ENCODE results near the gene NOP58. TPM values are rescaled to one million over a fixed set of nuclear protein-coding genes. Genes with fewer than 3 reads are reported as not detected.

NOP58 gene
- total and polyA plus RNA-seq, 2 of the 8 experiments (the other 6 are each of a cell fraction or from before 2014, with no cell fraction given): 41.5 to 133 TPM

GRCh38 chr2:202307690-202308089 lies 42.1 kb downstream of the NOP58 start:
- WGBS, 2 experiments (ENCODE audit: extremely low coverage in 1 of 2, insufficient coverage in 1 of 2, insufficient read length in 1 of 2, insufficient replicate concordance in 2 of 2, low coverage in 1 of 2, low lambda C conversion rate in 2 of 2, missing lambda C conversion rate in 1 of 2): 91% methylated on average over 3 of the region's 3 CpGs; no CpG with 5 or more reads in 1 of the 2 experiments
- H3K36me3 ChIP-seq (ENCODE audit: control insufficient read depth in 2 of 4, insufficient read depth in 4 of 4, low read length in 3 of 4): peaks cover 25 to 46% (median 36%) of the 10 kb centered on the region in 4 experiments
- ChIA-PET POLR2A (ENCODE audit: partially characterized antibody) (interaction anchor here (0.9 to 2.1 kb wide), 6 partner anchors 9 to 36 kb away, joined by 3 to 6 read pairs (median 4); no protein-coding TSS in a partner anchor), CTCF (ENCODE audit: partially characterized antibody) (interaction anchor here (0.6 to 1.8 kb wide), 11 partner anchors 9 to 1206 kb away, joined by 3 to 6 read pairs (median 3); no protein-coding TSS in a partner anchor)
- no peak overlapping the region for H2BK20ac ChIP-seq (ENCODE audit: low read length)
- peaks cover 0 to 2% of the 10 kb centered on the region in 2 experiments for H4K20me1 ChIP-seq (replicated peaks in 1 of 2; ENCODE audit: control insufficient read depth in 1 of 2, insufficient read depth in 2 of 2, low read length in 2 of 2)
- DNase-seq (ENCODE audit: low read depth in 1 of 2, low spot score in 2 of 2) (peak in 1 of 2 experiments; percentile 45), FAIRE-seq (no peak)
- no peak overlapping the region for H3K4me3 ChIP-seq (ENCODE audit: extremely low read depth in 1 of 4, insufficient read depth in 2 of 4, low read depth in 3 of 4, low read length in 4 of 4)
- H4K8ac ChIP-seq (ENCODE audit: extremely low read depth, insufficient read depth, low read length): no peak overlapping the region
- H4K91ac ChIP-seq (replicated peaks; ENCODE audit: insufficient read length, low read length): no peak overlapping the region
- no peak overlapping the region for H3K14ac ChIP-seq (ENCODE audit: insufficient read length)
- no peak overlapping the region for H2AFZ ChIP-seq (ENCODE audit: low read length)
- no peak overlapping the region for H2BK15ac ChIP-seq (ENCODE audit: low read length)
- no peak overlapping the region for H3K27ac ChIP-seq (ENCODE audit: low read depth, low read length)
- H2BK120ac ChIP-seq (replicated peaks; ENCODE audit: low read depth, low read length): no peak overlapping the region
- H3K4me1 ChIP-seq (replicated peaks in 1 of 4; ENCODE audit: control insufficient read depth in 3 of 4, insufficient read depth in 4 of 4, low read length in 3 of 4): no peaks in the 10 kb centered on the region
- no peak overlapping the region for H3K18ac ChIP-seq (ENCODE audit: extremely low read depth, low read length)
- H4K5ac ChIP-seq (ENCODE audit: insufficient read length, low read depth, low read length): no peak overlapping the region
- H3K23ac ChIP-seq (ENCODE audit: insufficient read length): no peak overlapping the region
- H3K4me2 ChIP-seq (ENCODE audit: insufficient read depth in 1 of 2, low read depth in 2 of 2, low read length in 2 of 2): no peak overlapping the region
- H3K9me3 ChIP-seq (ENCODE audit: insufficient read depth in 2 of 2, low read depth in 1 of 2, low read length in 1 of 2): no peaks in the 10 kb centered on the region
- H2BK12ac ChIP-seq (ENCODE audit: low read depth, low read length): no peak overlapping the region
- no peaks in the 10 kb centered on the region for H3K27me3 ChIP-seq (replicated peaks in 1 of 4; ENCODE audit: control insufficient read depth in 3 of 4, extremely low read depth in 1 of 4, insufficient read depth in 3 of 4, low read length in 3 of 4)
- H3K79me2 ChIP-seq (ENCODE audit: control insufficient read depth in 1 of 2, insufficient read depth in 2 of 2, low read length in 2 of 2): no peaks in the 10 kb centered on the region; a peak in 1 of 4 replicates
- no peak overlapping the region for H2AK5ac ChIP-seq (ENCODE audit: low read depth, low read length)
- H3K4ac ChIP-seq (replicated peaks; ENCODE audit: insufficient read length, low read depth, low read length): no peak overlapping the region
- no peaks in the 10 kb centered on the region for H3K79me1 ChIP-seq (ENCODE audit: low read depth, low read length)
- H3K23me2 ChIP-seq (ENCODE audit: low read depth, low read length): no peaks in the 10 kb centered on the region
- no peak overlapping the region for H3K56ac ChIP-seq (replicated peaks; ENCODE audit: insufficient read length, low read depth, low read length)
- no peak overlapping the region for H3K9ac ChIP-seq (replicated peaks in 1 of 4; ENCODE audit: extremely low read depth in 1 of 4, low read depth in 3 of 4, low read length in 3 of 4)
- H2BK5ac ChIP-seq (ENCODE audit: low read depth, low read length): no peak overlapping the region
- TF ChIP-seq SIRT6 (IDR thresholded peaks at IDR 0.05; ENCODE audit: low read length) (no peak), YY1 (IDR thresholded peaks at IDR 0.05; ENCODE audit: low read depth, low read length) (no peak), CEBPB (IDR thresholded peaks at IDR 0.05; ENCODE audit: low read depth, low read length) (no peak), SUZ12 (IDR thresholded peaks at IDR 0.05; ENCODE audit: low read length) (no peak), JUND (IDR thresholded peaks at IDR 0.05; ENCODE audit: low read length) (no peak), POLR2A (IDR thresholded peaks at IDR 0.05; ENCODE audit: control extremely low read depth in 1 of 2, low read depth in 2 of 2, low read length in 2 of 2) (no peak), SP4 (IDR thresholded peaks at IDR 0.05; ENCODE audit: low read length) (peak; percentile 17; the same call in 1 of the 2 replicates), ATF2 (IDR thresholded peaks at IDR 0.05; ENCODE audit: low read length) (no peak), CTCF (IDR thresholded peaks at IDR 0.05; ENCODE audit: control extremely low read depth in 1 of 3, insufficient read depth in 1 of 3, low read depth in 1 of 3, low read length in 3 of 3) (peak in 1 of 3 experiments; percentile 18; a peak in 2 of 4 replicates), RAD21 (IDR thresholded peaks at IDR 0.05 in 1 of 2, conservative IDR thresholded peaks at IDR 0.05 in 1 of 2; ENCODE audit: low read depth in 2 of 2, low read length in 2 of 2) (peak in 1 of 2 experiments; percentile 37; a peak in 1 of 4 replicates)

All from H1 (cell line).